ENCODE data around the gene CRYGB.

GRCh38 chr2:208156439-208156838 lies 10.5 kb upstream of the CRYGB start:
- TF ChIP-seq CTCF (conservative IDR thresholded peaks at IDR 0.05; ENCODE audit: low read length) (no peak), EZH2phosphoT487 (IDR thresholded peaks at IDR 0.05; ENCODE audit: borderline replicate concordance) (no peak)

All from Loucy (cell line).